ENCODE data around the gene LMNA.
A peak's percentile ranks its signal among the peaks of the same experiment; 100 is the strongest.

The LMNA gene

GRCh38 chr1:156145650-156146019 is 31.1 kb downstream of the LMNA start:
- no peak for TF ChIP-seq CTCF (IDR thresholded peaks at IDR 0.05; ENCODE audit: control insufficient read depth, insufficient read depth, low read depth, low read length, missing control alignments)
- no peak overlapping the region for H3K4me3 ChIP-seq (ENCODE audit: control insufficient read depth, low read depth, low read length)
- DNase-seq (ENCODE audit: low read depth): no peak

GRCh38 chr1:156146020-156146768 is 31.7 kb downstream of the LMNA start:
- peak; percentile 69 for TF ChIP-seq CTCF (IDR thresholded peaks at IDR 0.05; ENCODE audit: control insufficient read depth, insufficient read depth, low read depth, low read length, missing control alignments)
- peak; percentile 90 for DNase-seq (ENCODE audit: low read depth)
- no peak overlapping the region for H3K4me3 ChIP-seq (ENCODE audit: control insufficient read depth, low read depth, low read length)

GRCh38 chr1:156146769-156147405 is 32.4 kb downstream of the LMNA start:
- TF ChIP-seq CTCF (IDR thresholded peaks at IDR 0.05; ENCODE audit: control insufficient read depth, insufficient read depth, low read depth, low read length, missing control alignments): no peak
- no peak for DNase-seq (ENCODE audit: low read depth)
- no peak overlapping the region for H3K4me3 ChIP-seq (ENCODE audit: control insufficient read depth, low read depth, low read length)

GRCh38 chr1:156148216-156148615 is 33.7 kb downstream of the LMNA start:
- H3K4me3 ChIP-seq (ENCODE audit: control insufficient read depth, low read depth, low read length): no peak overlapping the region
- DNase-seq (ENCODE audit: low read depth): no peak
- no peak for TF ChIP-seq CTCF (IDR thresholded peaks at IDR 0.05; ENCODE audit: control insufficient read depth, insufficient read depth, low read depth, low read length, missing control alignments)

GRCh38 chr1:156149374-156150332 is 35.1 kb downstream of the LMNA start:
- DNase-seq (ENCODE audit: low read depth): no peak
- H3K4me3 ChIP-seq (ENCODE audit: control insufficient read depth, low read depth, low read length): no peak overlapping the region
- no peak for TF ChIP-seq CTCF (IDR thresholded peaks at IDR 0.05; ENCODE audit: control insufficient read depth, insufficient read depth, low read depth, low read length, missing control alignments)

GRCh38 chr1:156150333-156151011 is 36.0 kb downstream of the LMNA start:
- no peak for DNase-seq (ENCODE audit: low read depth)
- no peak for TF ChIP-seq CTCF (IDR thresholded peaks at IDR 0.05; ENCODE audit: control insufficient read depth, insufficient read depth, low read depth, low read length, missing control alignments)
- no peak overlapping the region for H3K4me3 ChIP-seq (ENCODE audit: control insufficient read depth, low read depth, low read length)

Measured in AG09309 (cell line).